Cortex of kidney (tissue), 1 donor: ENCODE data around the gene TRPC4AP.
A peak's percentile ranks its signal among the peaks of the same experiment; 100 is the strongest.
"Not testable (repeated sequence)": the region's sequence is repeated elsewhere in the genome, so short reads cannot be mapped to it uniquely, and the experiment has no call there.

Experiments used
- DNase-seq: peaks from one replicate; lab custom pipeline; 2025; lab: John Stamatoyannopoulos, UW

TRPC4AP gene

DNA sequence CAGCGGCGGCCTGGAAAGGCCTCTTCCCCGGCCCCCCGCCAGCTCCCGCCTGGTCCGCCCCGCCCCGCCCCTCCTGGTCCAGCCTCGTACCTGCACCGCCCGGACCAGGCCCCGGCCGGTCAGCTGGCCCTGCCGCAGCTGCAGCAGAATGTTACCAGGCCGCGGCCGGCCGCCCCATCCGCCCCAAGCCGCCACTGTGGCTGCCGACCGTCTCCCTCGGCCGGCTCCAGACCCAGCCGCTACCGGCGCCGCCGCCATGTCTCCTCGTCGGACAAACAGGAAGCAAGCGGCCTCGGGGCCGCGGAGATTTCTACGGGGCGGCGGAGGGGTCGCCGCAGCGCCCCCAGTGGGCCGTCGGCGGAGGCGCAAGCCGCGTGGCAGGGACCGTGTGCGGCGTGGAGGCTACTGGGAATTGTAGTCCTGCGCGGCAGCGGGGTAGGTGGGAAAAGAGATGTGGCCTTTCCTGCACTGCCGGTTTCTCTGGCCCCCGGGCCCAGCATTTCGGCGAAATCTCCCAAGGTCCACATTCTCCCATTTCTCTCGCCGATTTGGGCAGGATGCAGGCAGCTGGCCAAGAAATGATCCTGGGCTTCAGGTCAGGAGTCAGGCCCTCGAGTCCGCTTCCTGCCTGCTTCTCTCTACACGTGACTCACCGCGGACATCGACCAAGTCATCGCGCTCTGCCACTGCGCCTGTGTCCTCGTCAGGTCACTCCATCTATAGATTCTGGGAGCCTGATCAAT lies at the start of gene TRPC4AP:
Gene TRPC4AP, minus strand, starts transcription at position 284 of the 743 bp plus-strand sequence. Its CDS starts 26 bp downstream, at position 258.
- peak; percentile 31 for DNase-seq

GRCh38 chr20:35135867-35136586 lies 43.4 kb upstream of the TRPC4AP start:
- no peak for DNase-seq

DNA sequence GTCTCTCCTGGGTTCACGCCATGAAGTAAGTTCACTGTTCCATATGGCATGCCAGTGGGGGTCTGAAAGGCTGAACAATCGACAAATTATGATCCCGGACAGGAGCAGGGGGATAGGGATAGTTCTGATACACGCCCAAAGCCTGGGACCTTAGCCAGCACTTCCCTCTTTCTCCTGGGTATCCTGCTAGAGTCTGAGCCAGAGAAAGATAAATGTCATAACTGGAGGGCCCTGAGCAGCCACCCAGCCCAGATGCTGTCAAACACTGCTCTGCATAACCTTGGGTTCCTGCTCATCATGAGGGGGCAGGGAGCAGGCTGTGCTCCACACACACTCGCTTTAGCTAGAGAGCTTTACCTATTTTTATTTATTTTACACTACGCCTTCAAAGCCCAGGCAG lies 42.3 kb upstream of the TRPC4AP start:
- DNase-seq = no peak

DNA sequence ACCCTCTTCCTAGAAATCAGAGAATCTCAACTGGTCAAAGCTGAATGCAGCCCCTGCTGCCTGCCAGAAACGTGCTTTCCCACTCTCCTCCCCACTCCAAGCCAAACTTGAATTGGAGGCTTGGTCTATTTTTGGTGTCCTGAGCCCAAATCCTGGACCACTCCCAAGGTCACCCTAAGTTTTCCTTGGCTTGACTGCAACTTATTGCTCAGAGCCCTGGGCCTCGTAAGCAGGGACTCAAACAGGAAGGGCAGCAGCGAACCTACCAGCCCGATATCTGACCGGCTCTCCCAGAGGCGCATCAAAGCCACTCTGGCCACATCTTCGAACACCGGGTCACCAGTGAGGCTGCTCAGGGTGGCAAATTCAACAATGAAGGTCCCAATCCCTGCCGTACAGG lies 41.9 kb upstream of the TRPC4AP start:
- no peak for DNase-seq

DNA sequence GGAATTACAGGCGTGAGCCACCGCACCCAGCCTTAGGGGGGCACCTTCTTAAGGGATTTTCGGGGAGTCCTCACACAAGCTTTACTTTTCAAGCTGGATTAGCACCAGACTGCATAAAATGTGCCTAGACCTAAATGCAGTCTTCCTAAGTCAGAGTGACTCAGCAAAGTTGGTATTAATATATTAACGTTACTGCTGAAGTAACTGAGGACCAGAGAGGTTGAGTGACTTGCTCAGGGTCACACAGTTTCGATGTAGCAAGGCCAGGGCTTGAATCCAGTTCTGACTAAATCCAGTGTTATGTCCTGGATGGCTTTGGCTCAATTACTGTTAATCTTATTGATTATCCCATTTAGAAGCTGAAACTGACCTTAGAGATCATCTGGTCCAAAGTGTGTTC lies 41.1 kb upstream of the TRPC4AP start:
- no peak for DNase-seq

- no peak for DNase-seq
Measured at GRCh38 chr20:35133031-35133430, 40.4 kb upstream of the TRPC4AP start.

GRCh38 chr20:35131934-35132333 lies 39.3 kb upstream of the TRPC4AP start:
- DNase-seq = no peak

GRCh38 chr20:35129647-35130069 lies 37.1 kb upstream of the TRPC4AP start:
- DNase-seq = no peak

DNA sequence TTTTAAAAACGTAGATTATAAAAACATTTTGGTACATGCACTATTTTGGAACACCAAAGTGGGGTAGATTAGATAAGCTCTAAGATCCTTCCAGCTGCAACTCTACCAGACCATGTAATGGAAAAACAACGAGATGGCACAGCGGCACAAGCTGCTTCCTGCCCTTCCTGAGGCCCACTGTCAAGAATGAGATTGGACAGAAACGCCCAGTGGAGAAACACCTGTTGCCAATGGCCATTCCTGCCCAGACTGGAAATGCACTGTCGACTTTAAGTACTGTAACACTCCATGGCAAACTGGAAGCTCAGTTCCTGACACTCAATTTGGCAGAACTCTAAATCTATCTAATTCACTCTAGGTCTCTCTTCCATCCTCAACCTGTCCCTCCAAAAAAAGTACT lies 33.1 kb upstream of the TRPC4AP start:
- no peak for DNase-seq

DNA sequence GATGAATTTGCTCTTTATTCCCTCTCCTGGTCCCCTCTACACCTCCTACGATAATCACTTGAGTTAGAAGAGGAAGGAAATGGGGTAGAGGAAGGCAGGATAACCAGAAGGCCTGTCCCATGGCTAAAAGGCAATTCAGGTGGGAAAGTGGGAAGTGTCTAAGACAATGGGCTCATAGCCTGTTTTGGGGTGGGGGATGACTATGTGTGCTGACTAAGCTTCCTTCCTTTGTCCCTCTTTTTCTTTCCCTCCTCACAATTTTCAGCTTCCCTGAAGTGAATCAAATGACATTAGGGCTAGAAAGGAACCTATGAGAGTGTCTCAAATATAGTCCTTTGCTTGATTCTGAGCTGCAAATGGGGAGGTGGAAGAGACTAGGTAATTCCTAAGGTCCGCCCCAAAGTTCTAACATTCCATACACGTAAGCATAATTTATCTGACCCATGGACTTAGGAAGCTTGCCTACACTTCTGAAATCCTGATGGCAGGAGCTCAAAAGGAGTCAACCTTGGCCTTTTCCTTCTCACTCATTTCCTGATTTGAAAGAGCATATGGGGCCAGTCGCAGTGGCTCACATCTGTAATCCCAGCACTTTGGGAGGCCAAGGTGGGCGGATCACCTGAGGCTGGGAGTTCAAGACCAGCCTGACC lies 30.3 kb upstream of the TRPC4AP start:
- no peak for DNase-seq

DNA sequence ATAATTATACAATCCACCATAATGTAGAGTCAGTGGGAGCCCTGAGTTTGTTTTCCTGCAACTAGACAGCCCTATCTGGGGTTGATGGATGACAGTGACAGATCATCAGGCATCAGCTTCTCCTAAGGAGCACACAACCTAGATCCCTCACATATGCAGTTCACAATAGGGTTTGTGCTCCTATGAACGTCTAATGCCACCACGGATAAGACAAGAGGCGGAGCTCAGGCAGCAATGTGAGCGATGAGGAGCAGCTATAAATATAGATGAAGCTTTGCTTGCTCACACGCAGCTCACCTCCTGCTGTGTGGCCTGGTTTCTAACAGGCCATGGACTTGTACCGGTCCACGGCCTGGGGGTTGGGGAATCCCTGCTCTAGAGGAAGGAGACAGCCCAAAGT lies 28.6 kb upstream of the TRPC4AP start:
- DNase-seq = no peak

- no peak for DNase-seq
Measured at GRCh38 chr20:35120012-35120701, 27.6 kb upstream of the TRPC4AP start.

DNA sequence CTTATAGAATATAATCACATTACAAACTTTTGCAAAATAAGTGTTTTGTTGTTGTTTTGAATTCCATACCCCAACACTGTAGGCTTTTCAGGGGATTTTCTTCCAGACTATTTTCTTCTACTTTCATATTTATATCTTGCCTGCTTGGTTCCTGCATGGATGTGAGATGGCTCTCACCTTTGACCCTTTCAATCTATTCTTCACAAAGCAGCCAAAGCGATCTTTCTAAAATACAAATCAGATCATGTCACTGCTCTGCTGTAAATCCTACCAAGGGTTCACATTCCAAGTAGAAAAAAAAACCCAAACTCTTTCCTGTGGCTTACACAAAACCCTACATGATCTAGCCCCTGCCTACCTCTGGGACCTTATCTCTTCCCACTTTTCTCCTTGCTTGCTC lies 25.0 kb upstream of the TRPC4AP start:
- DNase-seq = no peak

DNA sequence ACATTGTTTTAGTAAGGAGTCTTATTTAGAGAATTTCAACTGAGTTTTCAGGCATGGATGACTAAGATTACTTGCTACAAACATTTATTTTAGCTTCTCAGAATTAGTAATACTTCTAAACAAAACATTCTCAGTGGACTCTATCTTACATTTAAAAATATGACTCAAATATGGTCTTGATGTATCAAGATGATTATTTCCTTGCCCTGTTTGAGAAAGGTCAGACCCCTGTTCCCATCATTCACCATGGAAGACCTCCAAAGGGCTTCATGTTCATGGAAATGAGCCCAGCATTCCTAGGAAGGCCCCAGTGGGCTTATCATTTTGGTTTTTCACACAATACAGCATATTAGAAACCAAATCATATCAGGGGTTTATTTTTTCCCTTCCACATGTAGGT lies 24.6 kb upstream of the TRPC4AP start:
- no peak for DNase-seq

DNA sequence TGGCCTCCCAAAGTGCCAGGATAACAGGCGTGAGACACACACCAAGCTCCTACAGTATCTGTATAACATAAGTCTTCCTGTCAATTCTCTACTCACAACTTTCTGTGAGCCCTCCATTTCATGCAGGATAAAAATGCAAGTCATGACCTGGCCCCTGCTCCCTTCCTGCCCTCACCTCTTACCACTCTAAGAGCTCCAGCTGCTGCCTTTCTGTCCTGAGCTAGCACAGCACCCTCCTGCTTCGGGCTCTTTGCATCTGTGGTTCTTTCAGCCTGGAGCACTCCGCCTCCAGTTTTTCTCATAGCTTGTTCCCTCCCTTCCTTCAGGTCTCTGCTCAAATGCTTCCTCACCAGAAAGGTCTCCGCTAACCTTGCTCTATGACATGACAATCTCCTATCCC lies 23.7 kb upstream of the TRPC4AP start:
- DNase-seq = no peak

DNA sequence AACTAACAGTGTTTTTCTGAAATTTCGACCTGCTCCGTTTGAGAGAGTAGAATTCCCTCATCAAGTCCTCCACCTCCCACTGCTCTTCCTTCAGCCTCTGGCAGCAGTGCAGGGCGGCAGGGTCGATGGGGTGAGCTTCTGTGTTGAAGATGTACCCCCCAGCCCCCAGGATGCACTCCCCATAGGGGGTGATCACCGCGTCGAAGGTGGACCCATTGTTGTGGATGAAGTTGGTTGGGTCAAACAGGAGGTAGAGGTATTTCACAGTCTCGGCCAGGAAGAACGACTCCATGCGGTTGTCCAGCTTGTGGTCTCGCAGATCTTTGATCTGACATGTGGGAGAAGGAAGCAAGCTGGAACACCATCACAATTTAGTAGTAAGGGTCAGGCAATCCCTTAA lies 23.0 kb upstream of the TRPC4AP start:
- no peak for DNase-seq

DNA sequence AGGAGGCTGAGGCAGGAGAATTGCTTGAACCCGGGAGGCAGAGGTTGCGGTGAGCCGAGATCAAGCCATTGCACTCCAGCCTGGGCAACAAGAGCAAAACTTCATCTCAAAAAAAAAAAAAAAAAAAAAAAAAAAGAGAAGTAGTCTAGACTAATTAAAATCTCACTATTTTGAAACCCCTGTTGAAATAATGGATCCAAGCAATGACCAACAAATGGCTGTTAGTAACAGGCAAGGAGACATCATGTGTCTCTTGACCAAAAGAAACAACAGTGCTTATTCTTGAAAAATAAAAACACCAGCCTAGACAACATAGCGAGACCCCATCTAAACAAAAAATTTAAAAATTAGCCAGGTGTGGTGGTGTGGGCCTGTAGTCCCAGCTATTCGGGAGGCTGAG lies 19.7 kb upstream of the TRPC4AP start:
- not testable (repeated sequence) for DNase-seq

DNA sequence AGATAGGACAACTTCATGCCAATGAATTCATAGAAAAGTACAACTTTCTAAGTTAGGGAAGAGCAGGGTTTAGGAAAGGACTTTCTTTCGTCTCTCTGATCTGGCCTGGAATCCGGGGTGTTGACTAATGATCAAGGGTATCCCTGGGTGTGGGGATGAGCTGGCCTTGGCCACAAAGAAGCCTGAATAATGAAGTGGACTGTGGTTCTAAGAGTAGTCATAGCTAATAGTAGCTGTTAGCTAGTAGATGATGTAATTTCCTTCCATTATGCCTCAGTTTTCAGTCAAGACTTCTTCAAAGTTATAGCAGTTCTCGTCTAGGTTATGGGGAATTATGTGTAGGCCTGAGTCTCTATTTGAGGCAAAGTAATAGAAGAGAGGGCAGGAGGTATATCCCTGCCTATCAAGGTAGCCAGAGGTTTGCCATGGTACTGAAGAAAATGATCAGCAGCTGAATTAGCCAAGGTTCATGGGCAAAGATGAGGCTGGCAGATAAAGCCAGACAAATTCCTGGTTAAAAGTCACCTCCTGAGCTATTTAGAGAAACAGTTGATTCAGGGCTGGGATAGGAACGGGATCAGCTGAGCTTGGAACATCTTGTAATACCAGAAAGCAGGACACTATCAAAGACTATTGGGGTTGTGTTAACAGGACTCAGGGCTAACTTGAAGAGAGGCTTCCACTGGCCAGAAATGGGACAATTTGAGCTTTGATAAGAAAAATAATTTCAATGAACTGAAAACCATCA lies 18.7 kb upstream of the TRPC4AP start:
- no peak for DNase-seq

GRCh38 chr20:35108921-35109320 lies 16.3 kb upstream of the TRPC4AP start:
- no peak for DNase-seq

GRCh38 chr20:35106827-35107380 lies 14.3 kb upstream of the TRPC4AP start:
- no peak for DNase-seq

DNA sequence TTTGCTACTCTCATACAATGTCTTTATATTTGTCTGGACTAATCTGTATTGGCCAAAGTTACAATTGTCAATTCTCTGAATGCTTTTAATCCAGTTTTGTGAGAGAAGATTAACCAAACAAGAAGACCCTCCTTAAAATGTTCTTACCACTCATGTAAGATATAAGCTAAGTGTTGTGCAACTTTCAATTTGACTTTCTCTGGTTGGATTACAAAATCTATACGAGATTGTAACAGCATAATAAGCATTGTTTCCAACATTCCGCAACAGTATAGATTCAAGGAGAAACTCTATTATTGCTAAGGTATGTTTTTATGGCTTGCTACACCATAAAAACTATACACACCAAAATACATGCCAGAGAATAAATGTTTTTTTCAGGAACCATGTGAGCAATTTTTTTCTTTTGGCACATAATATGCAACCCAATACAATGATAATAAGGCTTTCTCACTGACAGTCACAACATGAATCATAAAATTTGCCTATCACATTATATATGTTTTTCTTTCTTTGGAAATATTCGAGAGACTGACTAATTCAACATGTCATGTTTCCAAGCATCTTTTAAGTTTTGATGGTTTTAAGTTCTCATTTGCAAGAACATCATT lies 12.2 kb upstream of the TRPC4AP start:
- DNase-seq = no peak
